ENCODE results near the gene WDR26.
A peak's percentile ranks its signal among the peaks of the same experiment; 100 is the strongest.
"Not testable (repeated sequence)": the region's sequence is repeated elsewhere in the genome, so short reads cannot be mapped to it uniquely, and the experiment has no call there.

The WDR26 gene

GRCh38 chr1:224393294-224393693 lies 41.3 kb downstream of the WDR26 start:
- DNase-seq (ENCODE audit: low read depth in 2 of 2), result no peak

DNA sequence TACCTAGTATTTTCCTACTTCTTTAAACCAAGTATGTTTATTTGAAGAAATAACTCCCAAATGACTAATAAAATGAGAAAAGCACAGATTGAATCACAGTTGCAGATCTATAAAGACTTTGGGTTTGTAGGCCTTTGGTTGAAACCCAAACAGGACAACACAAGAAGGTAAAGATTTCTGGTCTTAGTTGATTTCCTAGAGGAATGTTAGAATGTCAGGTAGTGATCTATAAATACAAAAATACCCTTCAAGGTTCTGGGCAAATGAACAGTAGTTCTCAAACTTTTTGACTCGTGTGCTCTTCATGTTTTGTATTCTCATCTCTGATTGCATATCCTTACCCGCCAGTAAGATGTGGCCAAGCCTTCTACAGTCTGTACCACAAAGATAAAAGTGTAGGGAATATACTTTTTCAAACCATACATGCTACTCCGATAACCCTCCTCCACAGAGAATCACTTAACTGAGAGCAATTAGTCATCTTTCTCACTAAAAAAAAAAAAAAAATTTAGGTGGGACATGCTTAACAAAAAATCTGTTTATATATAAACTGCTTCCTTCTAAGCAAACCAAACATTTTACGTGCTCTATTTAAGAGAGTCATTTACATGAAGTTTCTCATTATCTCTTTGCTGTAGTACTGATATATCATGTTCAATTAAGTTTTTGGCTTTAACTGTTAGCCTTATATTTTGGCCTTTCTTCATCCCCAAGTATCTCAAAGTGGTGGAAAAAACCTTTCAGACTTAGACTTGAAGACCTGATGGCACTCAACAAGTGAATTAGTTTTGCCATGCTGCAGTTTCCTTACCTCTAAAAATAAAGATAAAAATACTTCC lies 42.0 kb downstream of the WDR26 start:
- no peak for DNase-seq (ENCODE audit: low read depth in 2 of 2)

DNA sequence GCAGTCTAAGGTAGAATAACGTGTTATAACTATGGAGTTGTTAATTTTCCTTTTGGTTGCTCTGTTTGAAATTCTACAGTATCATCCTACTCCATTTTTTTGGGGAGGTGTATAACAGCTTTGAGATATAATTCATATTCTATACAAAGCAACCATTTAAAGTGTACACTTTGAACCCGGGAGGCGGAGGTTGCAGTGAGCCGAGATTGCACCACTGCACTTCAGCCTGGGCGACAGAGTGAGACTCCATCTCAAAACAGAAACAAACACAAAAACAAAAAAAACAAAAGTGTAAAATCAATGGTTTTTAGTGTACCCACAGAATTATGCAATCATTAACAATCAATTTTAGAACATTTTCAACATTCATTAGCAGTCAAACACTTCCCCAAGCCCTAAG lies 44.1 kb downstream of the WDR26 start:
- DNase-seq (ENCODE audit: low read depth in 2 of 2), result no peak

DNA sequence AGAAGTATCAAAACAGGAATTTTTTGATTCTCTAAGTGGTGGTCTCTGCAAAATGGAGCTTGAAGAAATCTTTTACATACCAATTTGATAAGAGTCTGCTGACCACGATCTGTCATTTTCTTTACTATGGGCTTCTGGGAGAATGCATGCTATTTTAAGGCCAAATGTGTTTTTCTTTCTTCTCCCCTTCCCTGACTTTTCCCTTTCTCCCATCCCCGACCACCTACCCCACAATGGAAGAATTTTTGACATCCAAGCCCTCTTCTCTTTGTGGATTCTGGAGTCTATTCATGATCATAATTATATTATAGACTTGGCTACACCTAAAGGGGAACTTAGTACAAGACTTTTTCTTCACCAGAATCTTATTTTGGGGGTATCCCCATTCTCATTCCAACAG lies 46.7 kb downstream of the WDR26 start:
- no peak for DNase-seq (ENCODE audit: low read depth in 2 of 2)

- DNase-seq (ENCODE audit: low read depth in 2 of 2), result no peak
Measured at GRCh38 chr1:224387302-224387912, 47.2 kb downstream of the WDR26 start.

DNA sequence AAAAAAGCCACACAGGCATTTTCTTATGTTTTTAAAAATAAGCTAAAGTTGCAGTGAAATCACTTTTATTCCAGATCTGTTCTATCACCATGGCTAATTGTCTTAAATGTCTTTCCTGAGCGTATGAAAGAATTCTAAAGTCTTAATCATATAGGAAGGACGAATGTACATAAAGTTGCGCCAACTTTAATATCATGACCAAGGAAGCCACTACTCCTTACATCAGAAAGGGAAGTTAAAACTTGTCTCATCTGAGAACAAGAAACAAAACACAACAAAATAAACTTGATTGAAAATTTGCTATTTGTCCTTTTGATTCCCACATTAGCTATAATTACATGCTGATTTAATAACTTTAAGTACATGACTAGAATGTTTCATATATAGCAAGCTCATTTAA lies 51.4 kb downstream of the WDR26 start:
- no peak for DNase-seq (ENCODE audit: low read depth in 2 of 2)

DNA sequence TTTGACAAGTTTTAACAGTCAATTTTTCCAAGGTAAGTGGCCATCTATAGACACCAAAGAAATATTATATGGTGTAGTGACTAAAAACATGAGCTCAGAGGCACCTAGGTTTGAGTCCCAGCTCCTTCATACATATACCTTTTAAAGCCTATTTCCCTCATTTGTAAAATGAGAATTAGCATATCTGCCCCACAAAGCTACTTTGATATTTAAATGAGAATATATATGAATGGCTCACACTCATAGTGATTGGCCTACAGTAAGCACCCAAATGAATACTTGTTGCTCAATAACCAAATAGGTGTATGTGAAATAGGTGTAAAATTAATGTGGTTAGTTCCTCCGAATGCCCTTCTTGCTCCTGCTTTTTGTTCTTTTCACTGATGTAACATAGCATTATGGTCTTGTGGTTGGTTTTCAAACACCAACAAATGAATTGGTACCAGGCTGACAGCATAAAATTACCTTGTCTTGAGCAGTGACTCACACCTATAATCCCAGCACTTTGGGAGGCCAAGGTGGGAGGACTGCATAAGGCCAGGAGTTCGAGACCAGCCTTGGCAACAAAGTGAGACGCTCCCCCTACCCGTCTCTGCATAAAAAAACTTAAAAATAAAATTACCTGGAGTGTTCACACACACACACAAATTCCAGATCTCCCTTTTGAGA lies 52.6 kb downstream of the WDR26 start:
- no peak for DNase-seq (ENCODE audit: low read depth in 2 of 2)

GRCh38 chr1:224380003-224380402 lies 54.6 kb downstream of the WDR26 start:
- peak; percentile 27 to 44 for DNase-seq (ENCODE audit: low read depth in 2 of 2)

GRCh38 chr1:224378855-224379631 lies 55.6 kb downstream of the WDR26 start:
- no peak for DNase-seq (ENCODE audit: low read depth in 2 of 2)

- no peak for DNase-seq (ENCODE audit: low read depth in 2 of 2)
Measured at GRCh38 chr1:224377676-224378006, 57.0 kb downstream of the WDR26 start.

- DNase-seq (ENCODE audit: low read depth in 2 of 2), result no peak
Measured at GRCh38 chr1:224375059-224375458, 59.5 kb downstream of the WDR26 start.

GRCh38 chr1:224373008-224373590 lies 61.5 kb downstream of the WDR26 start:
- DNase-seq (ENCODE audit: low read depth in 2 of 2), result no peak

DNA sequence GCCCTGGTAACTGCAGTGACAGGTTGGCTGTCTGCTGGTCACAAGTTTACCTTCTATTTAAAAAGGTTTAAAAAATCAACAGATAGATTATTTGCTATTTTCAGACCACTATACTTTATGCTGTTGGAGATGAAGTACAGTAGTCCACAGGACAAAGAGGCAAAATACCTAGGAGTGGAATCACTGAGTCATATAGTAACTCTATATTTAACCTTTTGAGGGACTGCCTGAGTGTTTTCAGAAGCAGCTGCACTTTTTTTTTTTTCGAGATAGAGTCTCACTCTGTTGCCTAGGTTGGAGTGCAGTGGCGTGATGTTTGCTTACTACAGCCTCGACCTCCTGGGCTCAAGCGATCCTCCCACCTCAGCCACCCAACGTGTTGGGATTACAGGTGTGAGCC lies 66.2 kb downstream of the WDR26 start:
- DNase-seq (ENCODE audit: low read depth in 2 of 2), result no peak

DNA sequence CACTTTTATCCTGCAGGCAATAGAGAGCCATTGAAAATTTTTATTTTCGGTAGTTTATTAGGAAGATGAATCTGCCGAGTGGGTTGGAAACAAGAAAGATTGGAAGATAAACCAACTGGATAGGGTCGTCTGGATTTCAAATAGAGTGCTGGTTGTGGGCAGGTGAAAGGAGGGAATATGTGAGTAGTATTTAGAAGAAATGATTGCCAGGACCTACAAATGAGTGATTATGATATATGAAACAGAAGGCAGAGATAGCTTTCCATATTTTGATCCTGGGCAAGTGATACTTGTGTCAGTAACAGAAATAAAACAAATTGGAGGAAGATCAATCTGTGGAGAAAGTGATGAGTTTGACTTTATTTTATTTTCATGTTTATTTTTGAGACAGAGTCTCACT lies 75.4 kb downstream of the WDR26 start:
- DNase-seq (ENCODE audit: low read depth in 2 of 2), result no peak

DNA sequence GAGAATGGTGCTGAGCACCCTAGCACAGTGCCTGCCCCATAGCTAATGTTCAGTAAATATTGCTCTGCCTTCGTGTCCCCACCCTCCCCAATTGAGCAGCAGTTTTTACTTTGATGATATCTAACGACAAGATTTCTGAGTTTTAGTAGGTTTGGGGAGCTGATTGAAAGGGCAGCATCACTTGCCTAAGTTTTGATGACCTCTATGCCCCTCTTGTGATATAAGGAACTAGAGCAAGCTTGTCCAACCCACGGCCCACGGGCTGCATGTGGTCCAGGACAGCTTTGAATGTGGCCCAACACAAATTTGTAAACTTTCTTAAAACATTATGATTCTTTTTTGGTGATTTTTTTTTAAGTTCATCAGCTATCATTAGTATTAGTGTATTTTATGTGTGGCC lies 76.4 kb downstream of the WDR26 start:
- DNase-seq (ENCODE audit: low read depth in 2 of 2), result no peak

- DNase-seq (ENCODE audit: low read depth in 2 of 2), result no peak
Measured at GRCh38 chr1:224357626-224358124, 76.9 kb downstream of the WDR26 start.

GRCh38 chr1:224356685-224357625 lies 77.6 kb downstream of the WDR26 start, which contains the start of gene CNIH4:
TSS of gene CNIH4 (plus strand) at chr1:224356879. CDS start at chr1:224356925, 46 bp downstream.
- peak; percentile 85 to 86 for DNase-seq (ENCODE audit: low read depth in 2 of 2)

DNA sequence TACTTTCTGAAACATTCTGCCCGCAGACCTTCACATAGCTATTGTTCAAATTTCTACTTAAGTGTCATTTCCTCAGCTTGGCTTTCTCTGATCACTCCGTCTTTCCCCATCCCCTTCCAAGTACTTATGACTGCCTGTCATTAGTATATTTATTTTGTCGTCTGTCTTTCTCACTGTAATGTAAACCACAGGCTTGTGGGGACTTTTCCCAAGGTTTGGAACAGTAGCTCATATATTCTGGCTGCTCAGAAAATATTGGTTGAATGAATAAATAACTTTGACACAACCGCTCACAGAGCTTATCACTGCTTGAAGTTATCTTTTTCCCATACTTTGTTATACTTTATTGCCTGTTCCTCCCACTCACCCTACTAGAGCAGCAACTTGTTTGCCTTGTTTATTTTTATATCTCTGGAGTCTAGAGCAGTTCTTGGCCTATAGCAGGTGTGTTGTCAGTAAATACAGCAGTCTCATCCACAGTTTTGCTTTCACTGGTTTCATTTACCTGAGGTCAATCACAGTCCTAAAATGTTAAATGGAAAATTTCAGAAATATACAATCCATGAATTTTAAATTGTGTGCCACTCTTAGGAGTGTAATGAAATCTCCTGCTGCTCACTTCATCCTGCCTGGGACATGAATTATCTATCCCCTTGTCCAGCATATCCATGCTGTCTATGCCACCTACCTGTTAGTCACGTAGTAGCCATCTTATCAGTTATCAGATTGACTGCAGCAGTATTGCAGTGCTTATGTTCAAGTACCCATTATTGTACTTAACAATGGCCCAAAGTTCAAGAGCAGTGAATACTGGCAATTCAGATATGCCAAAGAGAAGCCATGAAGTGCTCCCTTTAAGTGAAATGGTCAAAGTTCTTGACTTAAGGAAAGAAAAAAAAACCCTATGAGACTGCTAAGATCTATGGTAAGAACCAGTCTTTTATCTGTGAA lies 80.3 kb downstream of the WDR26 start:
- no peak for DNase-seq (ENCODE audit: low read depth in 2 of 2)

DNA sequence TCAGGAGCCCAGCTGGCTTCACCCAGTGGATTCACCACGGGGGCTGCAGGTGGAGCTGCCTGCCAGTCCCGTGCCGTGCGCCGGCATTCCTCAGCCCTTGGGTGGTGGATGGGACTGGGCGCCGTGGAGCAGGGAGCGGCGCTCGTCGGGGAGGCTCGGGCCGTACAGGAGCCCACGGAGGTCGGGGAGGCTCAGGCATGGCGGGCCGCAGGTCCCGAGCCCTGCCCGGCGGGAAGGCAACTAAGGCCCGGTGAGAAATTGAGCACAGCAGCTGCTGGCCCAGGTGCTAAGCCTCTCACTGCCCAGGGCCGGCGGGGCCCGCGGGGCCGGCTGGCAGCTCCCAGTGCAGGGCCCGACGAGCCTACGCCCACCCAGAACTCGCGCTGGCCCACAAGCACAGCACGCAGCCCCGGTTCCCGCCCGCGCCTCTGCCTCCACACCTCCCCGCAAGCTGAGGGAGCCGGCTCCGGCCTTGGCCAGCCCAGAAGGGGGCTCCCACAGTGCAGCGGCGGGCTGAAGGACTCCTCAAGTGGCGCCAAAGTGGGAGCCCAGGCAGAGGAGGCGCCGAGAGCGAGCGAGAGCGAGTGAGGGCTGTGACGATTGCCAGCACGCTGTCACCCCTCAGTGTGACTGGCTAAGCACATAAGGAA lies 82.0 kb downstream of the WDR26 start:
- not testable (repeated sequence) for DNase-seq (ENCODE audit: low read depth in 2 of 2)
